Embryonic facial prominence (tissue), 1 donor: ENCODE measurements around the gene RPS6KA1.
"Not testable (repeated sequence)": the region's sequence is repeated elsewhere in the genome, so short reads cannot be mapped to it uniquely, and the experiment has no call there.

ENCODE experiments used
- DNase-seq: peaks from one replicate; pipeline ENCODE4 v3.0.0-alpha.2; 2016; ENCODE audit errors: extremely low spot score

RPS6KA1 gene

DNA sequence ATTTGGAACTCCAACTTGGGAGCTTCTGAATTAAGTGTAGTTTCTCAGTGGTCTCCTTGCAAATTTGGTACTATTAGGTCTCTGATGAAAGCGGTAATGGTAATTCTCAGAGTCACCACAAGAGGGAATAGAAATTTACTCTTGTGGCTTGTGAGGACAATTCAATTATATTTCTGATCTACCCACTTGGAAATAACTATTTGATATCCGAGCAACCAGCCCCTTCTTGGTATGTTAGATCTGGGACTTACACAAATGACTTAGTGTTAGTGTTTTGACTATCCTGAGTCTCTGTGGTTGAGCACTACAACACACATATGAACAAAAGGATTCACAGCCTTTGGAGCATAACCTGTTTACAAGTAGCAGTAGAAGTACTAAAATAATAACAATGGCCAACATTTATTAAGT, 68.1 kb downstream of the RPS6KA1 start:
- DNase-seq = no peak

DNA sequence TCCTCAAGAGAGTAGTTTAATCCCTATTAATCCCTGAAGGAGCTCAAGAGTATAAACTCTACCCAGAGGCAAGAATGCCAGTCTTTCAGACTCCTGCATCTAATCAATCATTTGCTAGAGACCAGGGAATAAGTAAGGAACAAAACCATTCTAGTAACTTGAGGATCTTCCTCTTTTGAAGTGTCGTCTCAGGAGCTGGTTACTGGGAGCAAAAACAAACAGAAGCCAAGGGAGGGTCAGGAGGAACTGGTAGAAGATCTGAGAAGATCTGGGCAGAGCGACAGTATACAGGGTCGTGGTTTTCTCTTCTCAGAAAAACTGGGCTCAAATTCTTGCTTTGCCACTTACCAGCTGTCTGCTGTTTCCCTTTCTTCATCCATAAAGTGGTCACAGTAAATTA, 69.3 kb downstream of the RPS6KA1 start:
- no peak for DNase-seq

DNA sequence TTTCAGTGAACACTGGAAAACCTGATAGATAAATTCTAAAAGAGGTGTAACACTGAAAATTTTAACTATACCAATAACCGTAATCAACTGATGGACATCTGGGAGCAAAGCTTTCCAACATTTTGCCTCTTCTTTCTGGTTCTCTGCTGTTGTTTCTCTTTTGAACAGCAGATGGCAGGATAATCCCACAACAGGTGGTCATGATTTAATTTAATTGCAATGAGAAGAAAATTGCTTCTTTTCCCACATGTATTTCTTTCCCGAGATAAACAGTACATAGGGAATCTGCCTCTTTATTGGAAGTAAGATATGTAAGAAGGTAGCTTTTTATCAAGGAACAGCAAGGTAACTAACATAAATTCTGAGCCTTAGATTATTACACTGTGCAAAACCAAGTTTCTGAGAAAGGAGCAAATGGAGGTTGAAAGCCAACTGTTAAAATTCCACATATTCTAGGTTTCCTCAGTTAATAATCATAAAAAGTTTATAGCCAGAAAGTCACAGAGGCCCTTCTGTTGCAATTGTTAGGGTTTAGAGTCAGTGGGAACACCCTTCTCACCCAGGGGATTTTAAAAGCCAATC, 72.9 kb downstream of the RPS6KA1 start:
- DNase-seq = peak; percentile 62

DNA sequence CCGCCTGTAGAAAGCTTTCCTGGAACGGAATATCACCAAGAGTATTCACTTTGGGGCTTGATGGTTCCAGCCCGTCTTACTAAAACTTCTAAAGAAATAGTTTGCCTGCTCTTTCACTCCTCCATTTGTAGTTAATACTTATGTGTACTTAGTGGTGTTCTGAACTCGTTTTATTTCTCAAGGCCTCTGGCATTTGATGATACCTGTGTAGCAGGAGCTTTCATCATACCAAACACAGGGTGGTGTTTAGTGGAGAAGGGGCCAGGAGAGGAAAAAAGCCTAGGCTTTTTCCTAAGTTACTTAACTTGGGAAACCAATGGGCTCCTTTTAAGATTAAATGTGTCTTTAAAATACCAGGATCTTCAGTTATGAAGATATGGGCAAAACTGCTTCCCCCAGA, 74.3 kb downstream of the RPS6KA1 start:
- DNase-seq = no peak

DNA sequence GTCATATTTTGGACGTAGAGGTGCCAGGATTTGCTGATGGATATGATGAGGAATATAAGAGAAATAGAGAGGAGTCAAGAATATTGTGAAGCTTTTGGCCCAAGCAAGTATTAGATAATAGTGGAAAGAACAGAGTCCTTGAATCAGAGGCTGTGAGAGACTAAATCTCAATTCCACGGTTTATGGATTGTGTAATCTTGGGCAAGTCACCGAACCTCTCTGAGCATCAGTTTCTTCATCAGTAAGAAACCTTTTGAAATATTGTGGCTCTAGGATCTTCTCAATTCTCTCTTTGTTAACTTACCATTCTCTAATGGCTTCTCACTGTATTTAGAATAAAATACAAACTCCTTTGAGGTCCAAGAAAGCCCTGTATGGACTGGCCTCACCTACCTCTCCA, 77.6 kb downstream of the RPS6KA1 start:
- no peak for DNase-seq

DNA sequence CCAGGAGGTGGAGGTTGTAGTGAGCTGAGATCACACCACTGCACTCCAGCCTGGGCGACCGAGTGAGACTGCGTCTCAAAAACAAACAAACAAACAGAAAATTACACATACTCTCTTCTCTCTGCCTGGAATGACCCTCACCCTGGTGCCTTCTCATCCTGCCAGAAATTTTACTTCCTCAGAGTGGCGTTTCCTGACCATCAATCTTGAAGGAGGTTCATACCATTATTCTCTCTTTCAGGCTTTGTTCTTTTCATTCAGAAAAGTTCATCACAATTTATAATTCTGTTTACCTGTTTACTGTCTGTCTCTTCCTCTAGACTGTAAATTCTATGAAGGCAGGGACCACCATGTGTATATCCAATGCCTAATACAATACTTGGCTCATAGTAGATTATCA, 79.3 kb downstream of the RPS6KA1 start:
- no peak for DNase-seq

DNA sequence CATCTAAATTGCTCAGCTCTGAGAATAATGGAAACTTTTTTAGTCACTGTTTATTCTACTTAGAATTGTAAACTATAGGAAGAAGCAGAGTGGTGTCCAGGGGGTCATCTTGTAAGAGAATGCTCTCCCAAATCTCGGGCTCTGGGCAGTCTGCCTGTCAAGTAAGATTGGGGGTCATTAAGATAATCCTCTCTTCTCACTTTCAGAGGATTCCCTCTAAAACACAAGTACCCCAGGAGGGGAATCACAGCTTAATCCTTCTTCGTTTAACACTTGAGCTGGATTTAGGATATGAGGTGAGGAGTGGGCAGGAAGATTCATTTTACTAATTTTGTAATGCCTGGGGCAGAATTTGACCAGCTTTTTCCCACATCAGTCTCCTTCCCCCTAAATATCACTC, 81.2 kb downstream of the RPS6KA1 start:
- no peak for DNase-seq

DNA sequence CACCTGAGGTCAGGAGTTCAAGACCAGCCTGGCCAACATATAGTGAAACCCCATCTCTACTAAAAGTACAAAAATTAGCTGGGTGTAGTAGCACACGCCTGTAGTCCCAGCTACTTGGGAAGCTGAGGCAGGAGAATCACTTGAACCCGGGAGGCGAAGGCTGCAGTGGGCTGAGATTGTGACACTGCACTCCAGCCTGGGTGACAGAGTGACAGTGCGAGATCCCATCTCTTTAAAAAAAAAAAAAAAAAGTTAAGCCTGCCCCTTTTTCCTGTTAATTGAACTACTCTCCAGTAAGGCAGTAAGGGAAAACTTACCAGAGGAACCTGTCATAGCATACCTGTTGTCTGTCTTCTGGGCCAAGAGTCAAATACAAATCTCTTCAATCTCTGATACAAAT, 83.1 kb downstream of the RPS6KA1 start:
- not testable (repeated sequence) for DNase-seq

DNA sequence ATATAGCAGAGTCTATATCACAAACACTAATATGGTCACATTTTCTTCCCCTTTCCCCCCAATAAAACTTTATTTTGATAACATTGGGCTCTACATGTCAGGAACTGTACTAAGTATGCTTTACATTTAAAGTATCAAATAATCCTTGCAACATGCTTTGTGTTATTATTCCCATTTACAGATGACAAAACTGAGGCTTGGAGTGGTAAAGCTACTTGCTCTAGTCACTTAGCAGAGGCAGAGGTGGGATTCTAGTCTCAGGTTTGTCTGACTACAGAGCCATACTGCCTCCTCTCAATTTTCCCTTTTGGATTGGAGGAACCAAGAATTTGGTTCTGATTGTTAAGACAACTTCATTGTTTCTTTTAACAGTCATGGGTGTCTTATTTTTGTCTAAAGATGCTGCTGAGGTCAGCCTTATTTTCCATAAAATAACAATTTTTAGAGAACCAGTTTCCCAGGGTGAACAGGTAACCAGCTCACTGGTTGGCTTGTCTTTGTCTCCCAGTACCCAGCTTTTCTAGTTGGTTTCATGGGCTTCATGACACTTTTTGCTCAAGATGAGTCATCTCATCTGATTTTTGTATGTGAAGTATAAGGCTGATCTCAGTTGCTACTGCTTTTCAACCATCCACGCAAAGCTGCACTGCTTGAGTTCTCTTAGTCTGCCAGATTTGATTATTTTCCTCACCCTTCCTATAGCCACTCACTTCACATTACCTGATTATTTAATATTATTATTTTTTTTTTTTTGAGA, 85.3 kb downstream of the RPS6KA1 start:
- no peak for DNase-seq

DNA sequence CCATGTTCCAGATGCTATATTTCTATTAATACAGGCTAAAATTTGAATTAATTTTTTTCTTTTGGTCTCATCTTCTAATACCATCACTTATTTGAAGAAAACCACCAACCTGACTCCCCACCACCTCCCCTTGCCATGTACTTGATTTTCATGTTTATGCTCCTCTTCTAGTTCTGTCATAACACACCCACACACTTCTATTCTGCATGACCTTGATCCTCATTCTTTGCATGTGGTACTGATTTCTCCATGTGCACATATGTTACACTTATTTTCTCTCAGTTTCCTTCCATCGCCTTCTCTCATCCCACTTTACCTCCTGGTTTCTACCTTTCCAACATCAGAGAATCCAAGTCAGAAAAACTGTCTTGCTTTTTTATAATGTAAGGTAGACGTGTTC, 87.3 kb downstream of the RPS6KA1 start:
- DNase-seq = no peak

DNA sequence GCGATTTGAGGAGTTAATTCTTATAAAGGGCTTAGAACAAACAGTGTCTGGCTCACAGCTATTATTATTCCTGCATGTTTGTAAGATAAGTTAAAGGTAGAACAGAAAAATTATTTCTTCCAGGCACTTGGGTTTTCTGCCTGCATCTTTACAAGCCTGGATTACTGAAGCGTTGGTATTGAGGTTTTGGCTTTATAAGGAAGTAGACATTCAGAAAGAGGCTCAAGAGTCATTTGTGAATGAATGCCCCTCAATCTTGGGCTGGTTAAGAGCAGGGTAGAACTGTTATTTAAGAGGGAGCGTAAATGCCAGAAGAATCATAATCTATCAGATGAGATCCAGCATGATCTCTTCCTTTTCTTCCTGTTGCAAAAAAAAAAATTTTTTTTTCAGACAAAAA, 89.0 kb downstream of the RPS6KA1 start:
- no peak for DNase-seq
